Panc1 (cell line): ENCODE results near the gene DPH5. TPM values are rescaled to one million over a fixed set of nuclear protein-coding genes. Genes with fewer than 3 reads are reported as not detected.

Experiments
- ATAC-seq: fragments of 200-7000 bp; cut with Tn5 transposase; 2 replicates; pipeline ENCODE4 v1.9.1; 2020; ENCODE audit warnings: mild to moderate bottlenecking, moderate library complexity
- BruUV-seq: library from RNA; stranded (reverse); fragments of 400-500 nt; replicated peaks from 2 replicates; lab custom pipeline; 2021; lab: Mats Ljungman, UMichigan
- CTCF ChIA-PET: fragments of 300-600 bp; sonication (Branson Sonifier 250); formaldehyde crosslinking; loops from one replicate; lab custom pipeline; 2022; ENCODE audit warnings: antibody characterized with exemption; lab: Charles Lee
- POLR2A ChIA-PET: fragments of 300-600 bp; sonication (Branson Sonifier 250); formaldehyde crosslinking; loops from one replicate; lab custom pipeline; 2022; ENCODE audit warnings: antibody characterized with exemption; lab: Charles Lee
- DNase-seq: peaks from one replicate; pipeline ENCODE4 v3.0.0-alpha.2; 2010; ENCODE audit warnings: low read depth, low spot score
- H3K27ac ChIP-seq: 2 replicates; pipeline ENCODE4 v1.5.1; 2011; ENCODE audit warnings: mild to moderate bottlenecking, low read length, inconsistent platforms
- H3K27me3 ChIP-seq: fragments of 200-500 bp; sonication (Bioruptor generic); 2 replicates; pipeline ENCODE4 v1.6.0; 2014; ENCODE audit warnings: low read length, inconsistent platforms; ENCODE audit not compliant: control insufficient read depth, insufficient read depth
- H3K36me3 ChIP-seq: fragments of 200-500 bp; sonication (Bioruptor generic); 2 replicates; pipeline ENCODE4 v1.5.1; 2014; ENCODE audit warnings: inconsistent platforms, mild to moderate bottlenecking, low read length, moderate library complexity; ENCODE audit not compliant: control insufficient read depth, insufficient read depth
- H3K4me1 ChIP-seq: 2 replicates; pipeline ENCODE4 v1.5.1; 2011; ENCODE audit warnings: inconsistent platforms, mild to moderate bottlenecking, low read length, moderate library complexity; ENCODE audit not compliant: control insufficient read depth, insufficient read depth
- H3K4me3 ChIP-seq, 2 experiments: 2 replicates each; pipeline ENCODE4 v1.5.1; 2011 to 2012; ENCODE audit warnings: low read depth in 2 of 2, low read length in 2 of 2, mild to moderate bottlenecking in 2 of 2, inconsistent platforms in 1 of 2, moderate library complexity in 1 of 2
- H3K9me3 ChIP-seq: fragments of 200-500 bp; sonication (Bioruptor generic); 2 replicates; pipeline ENCODE4 v1.5.1; 2014; ENCODE audit warnings: low read depth, mild to moderate bottlenecking, inconsistent platforms, low read length, moderate library complexity; ENCODE audit not compliant: control insufficient read depth, insufficient read depth
- CTCF ChIP-seq: fragments of 450-650 bp; IDR thresholded peaks from 2 replicates; pipeline ENCODE4 v1.5.1; 2017; ENCODE audit warnings: mild to moderate bottlenecking
- POLR2AphosphoS5 ChIP-seq: IDR thresholded peaks from 2 replicates; pipeline ENCODE4 v1.6.1; 2012; ENCODE audit warnings: mild to moderate bottlenecking, low read depth, low read length, moderate library complexity
- REST ChIP-seq, 2 experiments: IDR thresholded peaks; 2 replicates each; pipeline ENCODE4 v1.6.1; 2011 to 2012; ENCODE audit warnings: low read depth in 2 of 2, control low read depth in 1 of 2, low read length in 1 of 2, mild to moderate bottlenecking in 1 of 2, moderate library complexity in 1 of 2; ENCODE audit not compliant: insufficient read depth in 1 of 2
- SIN3A ChIP-seq: IDR thresholded peaks from 2 replicates; pipeline ENCODE4 v1.6.1; 2012; ENCODE audit warnings: low read depth, mild to moderate bottlenecking, low read length, moderate library complexity, borderline replicate concordance; ENCODE audit not compliant: insufficient read depth
- TCF7L2 ChIP-seq: IDR thresholded peaks from 2 replicates; pipeline ENCODE4 v1.6.1; 2011; ENCODE audit warnings: mild to moderate bottlenecking, low read depth, low read length, inconsistent platforms
- in situ Hi-C: cut with HindIII; loops from 2 replicates; pipeline ENCODE4 v1.10.0; 2016; ENCODE audit warnings: low sequenced_read_pairs, low pct_unique_long_range_greater_than_20kb
- intact Hi-C: fragments of 100-400 bp; cut with micrococcal nuclease; formaldehyde crosslinking; loops from one replicate; pipeline ENCODE4 v1.10.0; 2022; ENCODE audit not compliant: unreplicated experiment
- total RNA-seq: library from RNA; stranded (reverse); gene quantifications from one replicate; pipeline ENCODE4 v1.2.1, GENCODE V29; 2021; ENCODE audit not compliant: unreplicated experiment

Gene DPH5
- total RNA-seq, 1 experiment from 2014 or later = 22.6 TPM

- intact Hi-C loops = no loop called here
- H3K27ac ChIP-seq = no peak overlapping the region
- DNase-seq = no peak
- H3K4me3 ChIP-seq = no peak overlapping the region
- ChIA-PET CTCF (no interaction called here), POLR2A (no interaction called here)
- H3K27me3 ChIP-seq = no peaks in the 10 kb centered on the region
- TF ChIP-seq TCF7L2 (no peak), CTCF (no peak), REST (IDR thresholded peaks at IDR 0.05; ENCODE audit: insufficient read depth in 1 of 2, low read depth in 2 of 2, low read length in 1 of 2) (no peak), SIN3A (no peak), POLR2AphosphoS5 (no peak)
- BruUV-seq = no TSS peak
- no peaks in the 10 kb centered on the region; the same call in 1 of the 2 replicates for H3K9me3 ChIP-seq
- ATAC-seq = no peak
- H3K36me3 ChIP-seq = no peaks in the 10 kb centered on the region
- in situ Hi-C loops = no loop called here
- H3K4me1 ChIP-seq = no peaks in the 10 kb centered on the region
Observed at GRCh38 chr1:101040666-101041065, 15.1 kb upstream of the DPH5 start.

- Histone ChIP-seq H3K27me3 (no peaks in the 10 kb centered on the region), H3K36me3 (no peaks in the 10 kb centered on the region; the same call in 1 of the 2 replicates), H3K4me3 (no peak overlapping the region), H3K4me1 (no peaks in the 10 kb centered on the region), H3K9me3 (no peaks in the 10 kb centered on the region; the same call in 1 of the 2 replicates), H3K27ac (no peak overlapping the region)
- CTCF ChIA-PET = no interaction called here
- in situ Hi-C loops = no loop called here
- no peak for TF ChIP-seq POLR2AphosphoS5
- TF ChIP-seq TCF7L2 = no peak
- TF ChIP-seq REST (IDR thresholded peaks at IDR 0.05; ENCODE audit: insufficient read depth in 1 of 2, low read depth in 2 of 2, low read length in 1 of 2) = no peak
- TF ChIP-seq CTCF = no peak
- TF ChIP-seq SIN3A = no peak
- intact Hi-C loops = no loop called here
- no TSS peak for BruUV-seq
- POLR2A ChIA-PET = no interaction called here
- no peak for DNase-seq
- ATAC-seq = no peak
Observed at GRCh38 chr1:101039245-101039644, 13.7 kb upstream of the DPH5 start.
